Measurements from ENCODE around the gene HRH3.

DNA sequence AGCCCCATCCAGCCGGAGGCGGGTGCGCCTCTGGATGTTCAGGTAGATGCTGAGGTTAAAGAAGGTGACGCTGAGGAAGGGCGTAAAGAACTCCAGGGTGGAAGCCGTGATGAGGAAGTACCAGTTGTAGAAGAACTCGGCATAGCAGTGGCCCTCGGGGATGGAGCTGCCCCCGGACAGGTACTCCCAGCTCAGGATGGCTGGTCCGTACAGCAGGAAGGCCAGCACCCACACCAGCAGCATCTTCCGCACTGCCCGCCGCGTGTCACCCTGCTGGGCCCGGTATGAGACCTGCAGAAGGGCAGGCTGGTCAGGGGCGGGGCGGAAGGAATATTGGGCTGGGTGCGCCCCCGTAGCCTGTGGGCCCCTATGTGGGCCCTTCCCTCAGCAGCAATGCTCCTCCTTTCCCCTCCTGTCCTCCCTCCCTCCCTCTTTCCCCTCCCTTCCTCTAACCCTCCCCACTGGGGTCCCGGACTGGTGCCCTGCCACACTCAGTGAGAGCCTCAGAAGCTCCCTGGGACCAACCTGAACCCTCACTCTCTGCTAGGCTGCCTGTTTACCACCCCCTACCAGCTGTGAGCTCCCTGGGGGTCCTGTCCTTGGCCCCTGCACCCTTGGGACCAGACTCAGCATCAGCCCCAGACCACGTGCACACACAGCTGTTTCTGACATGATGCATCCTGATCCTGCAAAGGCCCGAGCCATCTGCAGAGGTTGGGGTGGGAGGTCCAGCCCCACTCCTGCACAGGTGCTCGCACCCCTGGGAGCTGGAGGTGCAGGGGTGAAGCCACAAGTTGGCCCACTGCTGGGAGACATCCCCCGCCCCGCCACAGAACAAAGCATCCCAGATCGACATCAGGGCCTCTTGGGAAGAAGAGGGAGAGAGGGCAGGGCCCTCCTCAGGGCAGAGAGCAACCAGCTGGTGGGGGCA, 3.2 kb downstream of the HRH3 start:
- no peak for TF ChIP-seq CTCF (IDR thresholded peaks at IDR 0.05)
- no peak for TF ChIP-seq POLR2A (IDR thresholded peaks at IDR 0.05)

Data from esophagus squamous epithelium (tissue), 4 donors.